GM19452 (cell line): Measurements from ENCODE around the gene BLVRA.

Experiments
- ATAC-seq: cut with Tn5 transposase; IDR thresholded peaks from one replicate; pipeline ENCODE4 v1.9.1; 2021; ENCODE audit not compliant: unreplicated experiment

Gene BLVRA

GRCh38 chr7:43749383-43749940, 9.0 kb upstream of the BLVRA start:
- ATAC-seq, result no peak

- ATAC-seq, result peak; percentile 26
Measured at GRCh38 chr7:43750016-43750887, 8.2 kb upstream of the BLVRA start.

GRCh38 chr7:43752411-43752810, 6.1 kb upstream of the BLVRA start:
- no peak for ATAC-seq

GRCh38 chr7:43753271-43753810, 5.1 kb upstream of the BLVRA start:
- no peak for ATAC-seq

- no peak for ATAC-seq
Measured at GRCh38 chr7:43753843-43754242, 4.6 kb upstream of the BLVRA start.

- no peak for ATAC-seq
Measured at GRCh38 chr7:43754596-43754995, 3.9 kb upstream of the BLVRA start.

- no peak for ATAC-seq
Measured at GRCh38 chr7:43756368-43757072, 2.0 kb upstream of the BLVRA start.

- ATAC-seq, result no peak
Measured at GRCh38 chr7:43757073-43757720, 1.3 kb upstream of the BLVRA start.

GRCh38 chr7:43758822-43759683, 573 bp downstream of the BLVRA start:
- ATAC-seq, result peak; percentile 62

- ATAC-seq, result no peak
Measured at GRCh38 chr7:43760861-43761260, 2.4 kb downstream of the BLVRA start.

- no peak for ATAC-seq
Measured at GRCh38 chr7:43761382-43761781, 2.9 kb downstream of the BLVRA start.

- no peak for ATAC-seq
Measured at GRCh38 chr7:43761938-43762692, 3.6 kb downstream of the BLVRA start.

GRCh38 chr7:43763183-43763582, 4.7 kb downstream of the BLVRA start:
- ATAC-seq, result no peak

- ATAC-seq, result no peak
Measured at GRCh38 chr7:43764039-43764761, 5.7 kb downstream of the BLVRA start.

- no peak for ATAC-seq
Measured at GRCh38 chr7:43764807-43765491, 6.5 kb downstream of the BLVRA start.

- ATAC-seq, result no peak
Measured at GRCh38 chr7:43766564-43766963, 8.1 kb downstream of the BLVRA start.

GRCh38 chr7:43767311-43767710, 8.8 kb downstream of the BLVRA start:
- ATAC-seq, result no peak

- ATAC-seq, result no peak
Measured at GRCh38 chr7:43768201-43768886, 9.9 kb downstream of the BLVRA start.
